B cell (primary cell): ENCODE results near the gene VEGFA. TPM values are rescaled to one million over a fixed set of nuclear protein-coding genes. Genes with fewer than 3 reads are reported as not detected.

Experiments used
- ATAC-seq: fragments of 200-7000 bp; cut with Tn5 transposase; one replicate; pipeline ENCODE4 v1.10.0; 2021; ENCODE audit warnings: low read depth, mild to moderate bottlenecking, moderate number of reproducible peaks, moderate library complexity
- CTCF ChIA-PET: fragments of 350-600 bp; sonication (Branson Sonifier 250); formaldehyde crosslinking; loops from one replicate; lab custom pipeline; 2021; ENCODE audit warnings: antibody characterized with exemption, inconsistent platforms; lab: Charles Lee
- POLR2A ChIA-PET: fragments of 350-600 bp; sonication (Branson Sonifier 250); formaldehyde crosslinking; loops from one replicate; lab custom pipeline; 2021; ENCODE audit warnings: antibody characterized with exemption; lab: Charles Lee
- DNase-seq: peaks from one replicate; pipeline ENCODE4 v3.0.0; 2013
- H2AFZ ChIP-seq: 2 replicates; pipeline ENCODE4 v1.6.1; 2012; ENCODE audit warnings: mild to moderate bottlenecking, low read depth, low read length; ENCODE audit not compliant: insufficient read depth, poor library complexity, severe bottlenecking
- H3K27ac ChIP-seq, 2 donors: 1 replicate in 1 of 2; 2 replicates in 1 of 2; pipeline ENCODE4 v1.5.1; 2012 to 2013; ENCODE audit warnings: low read length in 2 of 2, mild to moderate bottlenecking in 2 of 2, moderate library complexity in 1 of 2
- H3K27me3 ChIP-seq, 4 experiments: fragments of 200-600 bp in 1 of 4; sonication (generic) in 1 of 4; replicated peaks in 1 of 4; 1 replicate in 2 of 4; 2 replicates in 2 of 4; pipeline versions ENCODE4 v1.6.1 to v1.7.0; 2013 to 2016; ENCODE audit warnings: low read length in 3 of 4, mild to moderate bottlenecking in 2 of 4, mixed read lengths in 1 of 4, moderate library complexity in 1 of 4; ENCODE audit not compliant: insufficient read depth in 4 of 4, control insufficient read depth in 3 of 4; ENCODE audit errors: control extremely low read depth in 1 of 4
- H3K36me3 ChIP-seq, 2 experiments: replicated peaks in 1 of 2; 1 replicate in 1 of 2; 2 replicates in 1 of 2; pipeline versions ENCODE4 v1.6.1 to v1.7.1; 2013; ENCODE audit warnings: low read length in 1 of 2; ENCODE audit not compliant: insufficient read depth in 2 of 2, control insufficient read depth in 1 of 2; ENCODE audit errors: control extremely low read depth in 1 of 2, extremely low read depth in 1 of 2
- H3K4me1 ChIP-seq, 2 donors: fragments of 200-600 bp in 1 of 2; sonication (generic) in 1 of 2; 1 replicate in 1 of 2; 2 replicates in 1 of 2; pipeline versions ENCODE4 v1.5.1 to v1.6.1; 2013 to 2017; ENCODE audit warnings: low read length in 2 of 2; ENCODE audit not compliant: control insufficient read depth in 2 of 2, insufficient read depth in 2 of 2
- H3K4me2 ChIP-seq: replicated peaks from 2 replicates; pipeline ENCODE3; 2012; ENCODE audit warnings: mild to moderate bottlenecking, low read depth, low read length; ENCODE audit not compliant: poor library complexity, severe bottlenecking
- H3K4me3 ChIP-seq, 5 experiments: fragments of 200-600 bp in 1 of 5; sonication (generic) in 1 of 5; 1 replicate in 3 of 5; 2 replicates in 2 of 5; pipeline versions ENCODE4 v1.5.1 to v1.7.0; 2011 to 2016; ENCODE audit warnings: low read length in 4 of 5, mild to moderate bottlenecking in 4 of 5, low read depth in 2 of 5, control low read depth in 1 of 5, moderate library complexity in 1 of 5; ENCODE audit not compliant: insufficient read depth in 1 of 5; ENCODE audit errors: control extremely low read depth in 1 of 5, extremely low read depth in 1 of 5
- H3K79me2 ChIP-seq: fragments of 200-600 bp; sonication (generic); one replicate; pipeline ENCODE4 v1.6.0; 2016; ENCODE audit warnings: low read length; ENCODE audit not compliant: control insufficient read depth, insufficient read depth
- H3K9ac ChIP-seq: fragments of 200-600 bp; sonication (generic); 2 replicates; pipeline ENCODE4 v1.6.1; 2017; ENCODE audit warnings: mild to moderate bottlenecking, low read length, moderate library complexity
- H3K9me3 ChIP-seq, 3 donors: one replicate each; pipeline versions ENCODE4 v1.6.1 to v1.7.1; 2013; ENCODE audit warnings: low read length in 2 of 3; ENCODE audit not compliant: control insufficient read depth in 2 of 3, insufficient read depth in 1 of 3; ENCODE audit errors: control extremely low read depth in 1 of 3
- H4K20me1 ChIP-seq: 2 replicates; pipeline ENCODE4 v1.6.0; 2012; ENCODE audit warnings: mild to moderate bottlenecking, low read length; ENCODE audit not compliant: insufficient read depth, control insufficient read depth, poor library complexity, severe bottlenecking
- H3K27ac Mint-ChIP-seq: one replicate; pipeline ENCODE4 v1.8.0; 2021; ENCODE audit warnings: mixed read lengths
- H3K27me3 Mint-ChIP-seq: one replicate; pipeline ENCODE4 v1.8.0; 2021; ENCODE audit warnings: mixed read lengths
- H3K4me1 Mint-ChIP-seq: one replicate; pipeline ENCODE4 v1.8.0; 2021; ENCODE audit warnings: mixed read lengths
- H3K4me3 Mint-ChIP-seq: one replicate; pipeline ENCODE4 v1.8.0; 2021; ENCODE audit warnings: mixed read lengths
- H3K9me3 Mint-ChIP-seq: one replicate; pipeline ENCODE4 v1.8.0; 2022; ENCODE audit warnings: mixed read lengths; ENCODE audit not compliant: insufficient read depth
- EZH2 ChIP-seq: IDR thresholded peaks from 2 replicates; pipeline ENCODE4 v1.6.1; 2012; ENCODE audit warnings: borderline replicate concordance, low read depth, mild to moderate bottlenecking, moderate library complexity, low read length; ENCODE audit not compliant: insufficient read depth, poor library complexity, severe bottlenecking
- WGBS: methylation state at CpG from one replicate; pipeline ENCODE4 v1.1.5; 2013; ENCODE audit warnings: missing lambda C conversion rate; ENCODE audit not compliant: insufficient coverage; 5-methylcytosine and 5-hydroxymethylcytosine counted together
- intact Hi-C: fragments of 100-400 bp; cut with micrococcal nuclease; formaldehyde crosslinking; loops from one replicate; pipeline ENCODE4 v1.10.0; 2022
- polyA plus RNA-seq: library from polyadenylated mRNA; depleted of rRNA; stranded (reverse); fragments of >200 nt; gene quantifications from 2 replicates; pipeline ENCODE4 v1.2.3, GENCODE V29; 2012
- total RNA-seq, 2 donors: library from RNA; stranded (reverse); fragments of 120-200 nt in 1 of 2; gene quantifications; 1 replicate in 1 of 2; 2 replicates in 1 of 2; pipeline versions ENCODE4 v1.2.3 to v1.2.4, GENCODE V29; 2013 to 2022
- TF ChIP-seq, protein P1 (sequence below): fragments of 200-600 bp; IDR thresholded peaks from one replicate; pipeline ENCODE4 v1.8.0; 2022; ENCODE audit warnings: antibody characterized with exemption, mild to moderate bottlenecking

VEGFA gene
- total and polyA plus RNA-seq, 2 donors (not counting 1 experiment from before 2014, with no cell fraction given): 3.9 to 6.4 TPM

DNA sequence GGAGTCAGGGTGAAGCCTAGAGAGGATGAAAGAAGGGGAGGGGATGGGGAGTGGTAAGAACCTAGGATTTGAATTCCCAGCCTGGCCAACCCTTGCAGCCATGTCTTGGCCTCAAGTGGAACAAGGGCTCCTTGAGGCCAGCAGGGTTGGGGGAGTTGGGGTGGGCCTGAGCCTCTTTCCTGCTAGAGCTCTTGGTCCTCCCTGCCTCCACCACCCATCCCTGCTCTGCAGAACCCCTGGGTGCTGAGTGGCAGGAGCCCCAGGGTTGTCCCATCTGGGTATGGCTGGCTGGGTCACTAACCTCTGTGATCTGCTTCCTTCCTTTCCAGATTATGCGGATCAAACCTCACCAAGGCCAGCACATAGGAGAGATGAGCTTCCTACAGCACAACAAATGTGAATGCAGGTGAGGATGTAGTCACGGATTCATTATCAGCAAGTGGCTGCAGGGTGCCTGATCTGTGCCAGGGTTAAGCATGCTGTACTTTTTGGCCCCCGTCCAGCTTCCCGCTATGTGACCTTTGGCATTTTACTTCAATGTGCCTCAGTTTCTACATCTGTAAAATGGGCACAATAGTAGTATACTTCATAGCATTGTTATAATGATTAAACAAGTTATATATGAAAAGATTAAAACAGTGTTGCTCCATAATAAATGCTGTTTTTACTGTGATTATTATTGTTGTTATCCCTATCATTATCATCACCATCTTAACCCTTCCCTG is 8.3 kb downstream of the VEGFA start:
- no peak overlapping the region for H3K4me2 ChIP-seq
- TF ChIP-seq, protein P1, sequence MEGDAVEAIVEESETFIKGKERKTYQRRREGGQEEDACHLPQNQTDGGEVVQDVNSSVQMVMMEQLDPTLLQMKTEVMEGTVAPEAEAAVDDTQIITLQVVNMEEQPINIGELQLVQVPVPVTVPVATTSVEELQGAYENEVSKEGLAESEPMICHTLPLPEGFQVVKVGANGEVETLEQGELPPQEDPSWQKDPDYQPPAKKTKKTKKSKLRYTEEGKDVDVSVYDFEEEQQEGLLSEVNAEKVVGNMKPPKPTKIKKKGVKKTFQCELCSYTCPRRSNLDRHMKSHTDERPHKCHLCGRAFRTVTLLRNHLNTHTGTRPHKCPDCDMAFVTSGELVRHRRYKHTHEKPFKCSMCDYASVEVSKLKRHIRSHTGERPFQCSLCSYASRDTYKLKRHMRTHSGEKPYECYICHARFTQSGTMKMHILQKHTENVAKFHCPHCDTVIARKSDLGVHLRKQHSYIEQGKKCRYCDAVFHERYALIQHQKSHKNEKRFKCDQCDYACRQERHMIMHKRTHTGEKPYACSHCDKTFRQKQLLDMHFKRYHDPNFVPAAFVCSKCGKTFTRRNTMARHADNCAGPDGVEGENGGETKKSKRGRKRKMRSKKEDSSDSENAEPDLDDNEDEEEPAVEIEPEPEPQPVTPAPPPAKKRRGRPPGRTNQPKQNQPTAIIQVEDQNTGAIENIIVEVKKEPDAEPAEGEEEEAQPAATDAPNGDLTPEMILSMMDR: no peak
- no peak for TF ChIP-seq EZH2
- no peaks in the 10 kb centered on the region for H3K79me2 ChIP-seq
- H4K20me1 ChIP-seq: no peaks in the 10 kb centered on the region
- ChIA-PET CTCF (interaction anchor here (0.6 kb wide), 1 partner anchor 10 kb away, joined by 3 read pairs; no protein-coding TSS in a partner anchor), POLR2A (no interaction called here)
- H3K9ac ChIP-seq: no peak overlapping the region
- no peak overlapping the region for H3K27ac Mint-ChIP-seq
- DNase-seq: no peak
- WGBS: no CpG with 5 or more reads among the region's 4 CpGs
- H3K36me3 ChIP-seq: no peaks in the 10 kb centered on the region
- no peak overlapping the region for H3K4me3 ChIP-seq
- peaks cover 15 to 18% of the 10 kb centered on the region in 2 donors for H3K4me1 ChIP-seq
- H3K9me3 Mint-ChIP-seq: no peaks in the 10 kb centered on the region
- no peaks in the 10 kb centered on the region for H3K9me3 ChIP-seq
- intact Hi-C loops: no loop called here
- peaks cover 27% of the 10 kb centered on the region for H3K4me1 Mint-ChIP-seq
- no peak overlapping the region for H2AFZ ChIP-seq
- no peak overlapping the region for H3K27ac ChIP-seq
- no peak overlapping the region for H3K4me3 Mint-ChIP-seq
- H3K27me3 ChIP-seq: peaks cover 0 to 17% (median 6%) of the 10 kb centered on the region in 4 experiments
- peaks cover 9% of the 10 kb centered on the region for H3K27me3 Mint-ChIP-seq
- no peak for ATAC-seq
